H1 (cell line): ENCODE results near the gene OLA1. TPM values are rescaled to one million over a fixed set of nuclear protein-coding genes. Genes with fewer than 3 reads are reported as not detected.

Experiments
- CTCF ChIA-PET: fragments of 300-600 bp; sonication (Branson Sonifier 250); formaldehyde crosslinking; loops from one replicate; lab custom pipeline; 2021; ENCODE audit not compliant: partially characterized antibody; lab: Charles Lee
- POLR2A ChIA-PET: fragments of 300-600 bp; sonication (Branson Sonifier 250); formaldehyde crosslinking; loops from one replicate; lab custom pipeline; 2021; ENCODE audit warnings: inconsistent platforms; ENCODE audit not compliant: partially characterized antibody; lab: Charles Lee
- DNase-seq, 2 experiments: peaks; one replicate each; pipeline versions ENCODE4 v3.0.0 to v3.0.0-alpha.2; 2010 to 2022; ENCODE audit warnings: low spot score in 2 of 2, low read depth in 1 of 2, mixed read lengths in 1 of 2
- FAIRE-seq: peaks from 2 replicates; lab custom pipeline; 2011; peaks lifted over from hg19 to GRCh38; lab: Jason Lieb, UNC
- H2AFZ ChIP-seq: 2 replicates; pipeline ENCODE4 v1.8.1; 2012; ENCODE audit warnings: low read length, inconsistent platforms
- H2AK5ac ChIP-seq: 2 replicates; pipeline ENCODE4 v1.6.1; 2013; ENCODE audit warnings: low read depth, low read length
- H2BK120ac ChIP-seq: replicated peaks from 2 replicates; pipeline ENCODE3; 2013; ENCODE audit warnings: low read depth, low read length, inconsistent platforms
- H2BK12ac ChIP-seq: 2 replicates; pipeline ENCODE4 v1.6.1; 2013; ENCODE audit warnings: low read depth, low read length
- H2BK15ac ChIP-seq: 2 replicates; pipeline ENCODE4 v1.6.1; 2013; ENCODE audit warnings: low read length
- H2BK20ac ChIP-seq: 2 replicates; pipeline ENCODE4 v1.6.1; 2013; ENCODE audit warnings: low read length
- H2BK5ac ChIP-seq: 2 replicates; pipeline ENCODE4 v1.6.1; 2013; ENCODE audit warnings: low read depth, low read length
- H3K14ac ChIP-seq: 2 replicates; pipeline ENCODE4 v1.6.1; 2013; ENCODE audit warnings: inconsistent platforms; ENCODE audit not compliant: insufficient read length
- H3K18ac ChIP-seq: 2 replicates; pipeline ENCODE4 v1.6.1; 2013; ENCODE audit warnings: low read length; ENCODE audit errors: extremely low read depth
- H3K23ac ChIP-seq: 2 replicates; pipeline ENCODE4 v1.6.1; 2013; ENCODE audit warnings: inconsistent platforms; ENCODE audit not compliant: insufficient read length
- H3K23me2 ChIP-seq: 2 replicates; pipeline ENCODE4 v1.6.1; 2013; ENCODE audit warnings: low read depth, low read length
- H3K27ac ChIP-seq: 2 replicates; pipeline ENCODE4 v1.6.1; 2011; ENCODE audit warnings: low read depth, low read length, inconsistent platforms
- H3K27me3 ChIP-seq, 4 experiments: replicated peaks in 1 of 4; 1 replicate in 1 of 4; 2 replicates in 3 of 4; pipeline versions ENCODE4 v1.6.1 to v1.8.1; 2011 to 2013; ENCODE audit warnings: low read length in 3 of 4, mild to moderate bottlenecking in 3 of 4, inconsistent platforms in 2 of 4, mixed read lengths in 2 of 4, moderate library complexity in 1 of 4; ENCODE audit not compliant: control insufficient read depth in 3 of 4, insufficient read depth in 3 of 4; ENCODE audit errors: extremely low read depth in 1 of 4
- H3K36me3 ChIP-seq, 4 experiments: 2 replicates each; pipeline versions ENCODE4 v1.6.1 to v1.8.1; 2011 to 2013; ENCODE audit warnings: mild to moderate bottlenecking in 4 of 4, low read length in 3 of 4, moderate library complexity in 2 of 4, control low read depth in 1 of 4, inconsistent platforms in 1 of 4; ENCODE audit not compliant: insufficient read depth in 4 of 4, control insufficient read depth in 2 of 4
- H3K4ac ChIP-seq: replicated peaks from 2 replicates; pipeline ENCODE3; 2013; ENCODE audit warnings: low read length, low read depth, mixed read lengths, inconsistent platforms; ENCODE audit not compliant: insufficient read length
- H3K4me1 ChIP-seq, 4 experiments: replicated peaks in 1 of 4; 1 replicate in 1 of 4; 2 replicates in 3 of 4; pipeline versions ENCODE4 v1.6.1 to v1.8.1; 2011 to 2013; ENCODE audit warnings: low read length in 3 of 4, inconsistent platforms in 2 of 4, mixed read lengths in 1 of 4; ENCODE audit not compliant: insufficient read depth in 4 of 4, control insufficient read depth in 3 of 4
- H3K4me2 ChIP-seq, 2 experiments: 2 replicates each; pipeline versions ENCODE4 v1.6.1 to v1.8.1; 2011 to 2013; ENCODE audit warnings: low read depth in 2 of 2, low read length in 2 of 2, control low read depth in 1 of 2, inconsistent platforms in 1 of 2, mild to moderate bottlenecking in 1 of 2; ENCODE audit not compliant: insufficient read depth in 1 of 2
- H3K4me3 ChIP-seq, 4 experiments: fragments of 200-600, 300-600 bp in 1 of 4; sonication (generic), shearing (Covaris generic), sonication (Bioruptor Twin) in 1 of 4; 2 replicates each; pipeline versions ENCODE4 v1.5.1 to v1.8.1; 2011 to 2016; ENCODE audit warnings: low read length in 4 of 4, low read depth in 3 of 4, control low read depth in 2 of 4, inconsistent platforms in 2 of 4, mild to moderate bottlenecking in 2 of 4, mixed read lengths in 1 of 4, moderate library complexity in 1 of 4; ENCODE audit not compliant: insufficient read depth in 2 of 4; ENCODE audit errors: extremely low read depth in 1 of 4
- H3K56ac ChIP-seq: replicated peaks from 2 replicates; pipeline ENCODE3; 2013; ENCODE audit warnings: low read depth, mild to moderate bottlenecking, mixed read lengths, low read length, inconsistent platforms; ENCODE audit not compliant: insufficient read length
- H3K79me1 ChIP-seq: 2 replicates; pipeline ENCODE4 v1.6.1; 2013; ENCODE audit warnings: low read depth, low read length, control low read depth
- H3K79me2 ChIP-seq, 2 experiments: 2 replicates each; pipeline versions ENCODE4 v1.6.1 to v1.8.1; 2012 to 2013; ENCODE audit warnings: low read length in 2 of 2, mild to moderate bottlenecking in 2 of 2, inconsistent platforms in 1 of 2; ENCODE audit not compliant: insufficient read depth in 2 of 2, control insufficient read depth in 1 of 2
- H3K9ac ChIP-seq, 4 experiments: replicated peaks in 1 of 4; 1 replicate in 1 of 4; 2 replicates in 3 of 4; pipeline versions ENCODE4 v1.6.1 to v1.8.1; 2011 to 2013; ENCODE audit warnings: low read depth in 3 of 4, low read length in 3 of 4, control low read depth in 2 of 4, mild to moderate bottlenecking in 2 of 4, moderate library complexity in 2 of 4, inconsistent platforms in 1 of 4; ENCODE audit errors: extremely low read depth in 1 of 4
- H3K9me3 ChIP-seq, 2 experiments: 2 replicates each; pipeline versions ENCODE4 v1.6.1 to v1.8.1; 2012 to 2013; ENCODE audit warnings: mild to moderate bottlenecking in 2 of 2, moderate library complexity in 2 of 2, control low read depth in 1 of 2, inconsistent platforms in 1 of 2, low read depth in 1 of 2, low read length in 1 of 2, mixed read lengths in 1 of 2; ENCODE audit not compliant: insufficient read depth in 2 of 2
- H4K20me1 ChIP-seq, 2 experiments: replicated peaks in 1 of 2; 2 replicates each; pipeline versions ENCODE3 to v1.8.1; 2011 to 2013; ENCODE audit warnings: inconsistent platforms in 2 of 2, low read length in 2 of 2, mild to moderate bottlenecking in 1 of 2; ENCODE audit not compliant: insufficient read depth in 2 of 2, control insufficient read depth in 1 of 2
- H4K5ac ChIP-seq: 2 replicates; pipeline ENCODE4 v1.6.1; 2013; ENCODE audit warnings: low read length, low read depth, mixed read lengths, inconsistent platforms; ENCODE audit not compliant: insufficient read length
- H4K8ac ChIP-seq: 2 replicates; pipeline ENCODE4 v1.8.0; 2013; ENCODE audit warnings: mild to moderate bottlenecking, moderate library complexity, low read length, inconsistent platforms; ENCODE audit not compliant: insufficient read depth; ENCODE audit errors: extremely low read depth
- H4K91ac ChIP-seq: replicated peaks from 2 replicates; pipeline ENCODE3; 2013; ENCODE audit warnings: low read length, mixed read lengths, inconsistent platforms; ENCODE audit not compliant: insufficient read length
- ASH2L ChIP-seq: fragments of 200-600, 300-600 bp; sonication (generic); IDR thresholded peaks from one replicate; pipeline ENCODE4 v1.7.1; 2017; ENCODE audit warnings: low read length
- CBX5 ChIP-seq: fragments of 300-800, 300-1000 bp; sonication (generic); IDR thresholded peaks from 2 replicates; pipeline ENCODE4 v1.7.1; 2016; ENCODE audit warnings: antibody characterized with exemption, low read length, low read depth
- RNF2 ChIP-seq: fragments of 200-900, 300-1000 bp; sonication (generic); IDR thresholded peaks from 2 replicates; pipeline ENCODE4 v1.7.1; 2016; ENCODE audit warnings: borderline replicate concordance, low read depth, mild to moderate bottlenecking, antibody characterized with exemption, low read length; ENCODE audit not compliant: poor library complexity, severe bottlenecking; ENCODE audit errors: missing control alignments
- TCF12 ChIP-seq: IDR thresholded peaks from 2 replicates; pipeline ENCODE4 v1.6.1; 2011; ENCODE audit warnings: low read depth, mild to moderate bottlenecking, low read length
- WGBS, 2 experiments: shearing (Covaris generic) in 1 of 2; methylation state at CpG; one replicate each; pipeline versions ENCODE4 v1.1.6 to v1.1.7; 2013 to 2015; ENCODE audit warnings: low lambda C conversion rate in 2 of 2, mixed read lengths in 2 of 2, inconsistent platforms in 1 of 2, low coverage in 1 of 2, missing lambda C conversion rate in 1 of 2; ENCODE audit not compliant: insufficient replicate concordance in 2 of 2, insufficient coverage in 1 of 2, insufficient read length in 1 of 2; ENCODE audit errors: extremely low coverage in 1 of 2, missing lambda C conversion rate in 1 of 2; 5-methylcytosine and 5-hydroxymethylcytosine counted together
- polyA plus RNA-seq, 7 experiments: library from polyadenylated mRNA; depleted of rRNA in 3 of 7; stranded (reverse) in 5 of 7; unstranded in 2 of 7; fragments of >200 nt in 5 of 7; fragments of 200-250 nt in 2 of 7; gene quantifications; 1 replicate in 5 of 7; 2 replicates in 1 of 7; 4 replicates in 1 of 7; pipeline versions ENCODE4 v1.2.1 to v1.2.3, GENCODE V29; 2011 to 2013; ENCODE audit warnings: missing spikeins in 2 of 7, mixed read lengths in 2 of 7
- total RNA-seq: library from RNA; stranded (reverse); fragmentation: NEBNext Ultra II Directional; extraction: Animal tissue kit (Norgen Biotek cat#: 25700); gene quantifications from 2 replicates; pipeline ENCODE4 v1.2.1, GENCODE V29; 2021

Gene OLA1
- total and polyA plus RNA-seq, 2 of the 8 experiments (the other 6 are each of a cell fraction or from before 2014, with no cell fraction given), result 39.3 to 158 TPM

DNA sequence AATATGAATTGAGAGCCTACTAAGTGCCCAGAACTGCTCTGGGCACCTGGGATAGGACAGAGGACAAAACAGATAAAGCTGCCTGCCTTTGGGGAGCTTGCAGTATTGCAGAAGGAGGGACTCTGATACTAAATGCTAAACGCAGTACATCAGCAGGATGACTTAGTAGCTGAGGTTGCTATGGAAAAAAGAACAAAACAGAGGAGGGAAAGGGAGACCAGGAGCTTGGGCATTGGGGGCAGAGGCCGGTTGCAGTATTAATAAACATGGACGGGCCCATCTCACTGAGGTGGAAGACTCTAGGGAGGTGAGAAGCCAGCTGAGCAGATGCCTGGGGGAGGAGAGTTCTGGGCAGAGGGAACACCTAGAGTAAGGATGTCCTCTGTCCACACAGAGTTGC is 217.1 kb downstream of the OLA1 start:
- Histone ChIP-seq H3K4me3 (no peak overlapping the region), H2BK15ac (no peak overlapping the region), H3K23me2 (no peaks in the 10 kb centered on the region), H3K79me2 (no peaks in the 10 kb centered on the region), H3K9me3 (no peaks in the 10 kb centered on the region), H4K8ac (no peak overlapping the region), H3K4me1 (peaks cover 0 to 3% (median 2%) of the 10 kb centered on the region in 4 experiments; a peak in 4 of 7 replicates), H3K56ac (no peak overlapping the region), H2BK12ac (no peak overlapping the region), H4K5ac (no peak overlapping the region), H4K20me1 (no peaks in the 10 kb centered on the region), H2BK5ac (no peak overlapping the region), H2AFZ (no peak overlapping the region), H3K27me3 (no peaks in the 10 kb centered on the region; a peak in 1 of 7 replicates), H2AK5ac (no peak overlapping the region), H3K4ac (no peak overlapping the region), H2BK120ac (no peak overlapping the region), H3K27ac (no peak overlapping the region), H3K79me1 (no peaks in the 10 kb centered on the region), H3K36me3 (no peaks in the 10 kb centered on the region), H3K23ac (no peak overlapping the region), H3K4me2 (no peak overlapping the region), H4K91ac (no peak overlapping the region), H3K18ac (no peak overlapping the region), H3K9ac (no peak overlapping the region), H3K14ac (no peak overlapping the region), H2BK20ac (no peak overlapping the region)
- CTCF ChIA-PET, result interaction anchor here (0.8 to 2.2 kb wide), 2 partner anchors 9 to 16 kb away, joined by 3 to 9 read pairs; no protein-coding TSS in a partner anchor
- DNase-seq, result no peak
- FAIRE-seq, result no peak
- POLR2A ChIA-PET, result no interaction called here
- WGBS, 2 experiments, result 79% methylated on average over 3 of the region's 3 CpGs; no CpG with 5 or more reads in 1 of the 2 experiments
- TF ChIP-seq CBX5 (no peak), TCF12 (no peak), ASH2L (no peak), RNF2 (no peak)
